ENCODE measurements around the gene HS3ST3A1.

Gene HS3ST3A1

GRCh38 chr17:13457783-13458182, 143.9 kb downstream of the HS3ST3A1 start:
- no peak overlapping the region for H3K4me3 ChIP-seq (ENCODE audit: control insufficient read depth, low read depth, low read length)
- no peak for TF ChIP-seq CTCF (IDR thresholded peaks at IDR 0.05; ENCODE audit: control insufficient read depth, insufficient read depth, low read depth, low read length, missing control alignments)
- no peak for DNase-seq (ENCODE audit: low read depth)
